ENCODE measurements around the gene PPFIBP1.

The PPFIBP1 gene

GRCh38 chr12:27511723-27512045, 12.3 kb upstream of the PPFIBP1 start:
- no peak for TF ChIP-seq CTCF (IDR thresholded peaks at IDR 0.05; ENCODE audit: insufficient read depth, missing control alignments)
- no peak for DNase-seq (ENCODE audit: insufficient read length, low spot score)
- no peak for FAIRE-seq

- DNase-seq (ENCODE audit: insufficient read length, low spot score): no peak
- TF ChIP-seq CTCF (IDR thresholded peaks at IDR 0.05; ENCODE audit: insufficient read depth, missing control alignments): no peak
- no peak for FAIRE-seq
These were observed 10.7 kb upstream of the PPFIBP1 start for GRCh38 chr12:27513155-27513824.

- FAIRE-seq (no peak), DNase-seq (ENCODE audit: insufficient read length, low spot score) (no peak)
- no peak for TF ChIP-seq CTCF (IDR thresholded peaks at IDR 0.05; ENCODE audit: insufficient read depth, missing control alignments)
These were observed 8.3 kb upstream of the PPFIBP1 start for GRCh38 chr12:27515671-27516070.

GRCh38 chr12:27516625-27517024, 7.4 kb upstream of the PPFIBP1 start:
- FAIRE-seq (no peak), DNase-seq (ENCODE audit: insufficient read length, low spot score) (no peak)
- no peak for TF ChIP-seq CTCF (IDR thresholded peaks at IDR 0.05; ENCODE audit: insufficient read depth, missing control alignments)

GRCh38 chr12:27517546-27517945, 6.5 kb upstream of the PPFIBP1 start:
- DNase-seq (ENCODE audit: insufficient read length, low spot score) (no peak), FAIRE-seq (no peak)
- TF ChIP-seq CTCF (IDR thresholded peaks at IDR 0.05; ENCODE audit: insufficient read depth, missing control alignments): no peak

GRCh38 chr12:27517961-27518665, 5.9 kb upstream of the PPFIBP1 start:
- DNase-seq (ENCODE audit: insufficient read length, low spot score) (no peak), FAIRE-seq (no peak)
- TF ChIP-seq CTCF (IDR thresholded peaks at IDR 0.05; ENCODE audit: insufficient read depth, missing control alignments): no peak

GRCh38 chr12:27521066-27521465, 2.9 kb upstream of the PPFIBP1 start:
- DNase-seq (ENCODE audit: insufficient read length, low spot score): no peak

More at GRCh38 chr12:27521066-27521465, 2.9 kb upstream of the PPFIBP1 start:
- FAIRE-seq: no peak
- TF ChIP-seq CTCF (IDR thresholded peaks at IDR 0.05; ENCODE audit: insufficient read depth, missing control alignments): no peak
